Tibial nerve (tissue), 4 donors: ENCODE results near the gene PI4K2B.

Experiments
- EP300 ChIP-seq, 2 donors: sonication (generic); formaldehyde crosslinking; IDR thresholded peaks; one replicate each; pipeline ENCODE4 v1.6.1; 2017; ENCODE audit warnings: antibody characterized with exemption in 2 of 2, mild to moderate bottlenecking in 1 of 2
- POLR2A ChIP-seq, 2 donors: fragments of 450-650 bp; IDR thresholded peaks; one replicate each; pipeline ENCODE4 v1.6.1; 2017; ENCODE audit warnings: antibody characterized with exemption in 2 of 2, mild to moderate bottlenecking in 2 of 2, moderate library complexity in 2 of 2
- TF ChIP-seq, protein P1 (sequence below), 5 experiments: fragments of 200-600 bp in 3 of 5; fragments of 450-650 bp in 2 of 5; sonication (generic) in 3 of 5; IDR thresholded peaks; one replicate each; pipeline ENCODE4 v1.5.1; 2016 to 2019; ENCODE audit warnings: antibody characterized with exemption in 5 of 5, mild to moderate bottlenecking in 3 of 5, moderate library complexity in 2 of 5

DNA sequence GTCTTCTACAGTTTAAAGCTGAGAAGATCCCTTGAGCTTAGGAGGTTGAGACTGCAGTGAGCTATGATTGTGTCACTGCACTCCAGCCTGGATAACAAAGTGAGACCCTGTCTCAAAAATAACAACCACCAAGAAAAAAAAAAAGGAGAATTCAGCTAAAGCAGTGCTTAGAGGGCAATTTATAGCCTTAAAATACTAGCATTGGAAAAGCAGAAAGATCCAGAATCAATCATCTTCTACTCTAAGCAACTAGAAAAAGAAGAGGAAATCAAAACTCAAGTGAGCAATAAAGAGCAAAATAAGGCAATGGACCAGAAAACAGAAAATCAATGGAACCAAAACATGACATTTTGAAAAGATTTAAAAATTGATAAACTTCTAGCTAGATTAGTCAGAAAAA, 639 bp upstream of the PI4K2B start:
- TF ChIP-seq, protein P1, sequence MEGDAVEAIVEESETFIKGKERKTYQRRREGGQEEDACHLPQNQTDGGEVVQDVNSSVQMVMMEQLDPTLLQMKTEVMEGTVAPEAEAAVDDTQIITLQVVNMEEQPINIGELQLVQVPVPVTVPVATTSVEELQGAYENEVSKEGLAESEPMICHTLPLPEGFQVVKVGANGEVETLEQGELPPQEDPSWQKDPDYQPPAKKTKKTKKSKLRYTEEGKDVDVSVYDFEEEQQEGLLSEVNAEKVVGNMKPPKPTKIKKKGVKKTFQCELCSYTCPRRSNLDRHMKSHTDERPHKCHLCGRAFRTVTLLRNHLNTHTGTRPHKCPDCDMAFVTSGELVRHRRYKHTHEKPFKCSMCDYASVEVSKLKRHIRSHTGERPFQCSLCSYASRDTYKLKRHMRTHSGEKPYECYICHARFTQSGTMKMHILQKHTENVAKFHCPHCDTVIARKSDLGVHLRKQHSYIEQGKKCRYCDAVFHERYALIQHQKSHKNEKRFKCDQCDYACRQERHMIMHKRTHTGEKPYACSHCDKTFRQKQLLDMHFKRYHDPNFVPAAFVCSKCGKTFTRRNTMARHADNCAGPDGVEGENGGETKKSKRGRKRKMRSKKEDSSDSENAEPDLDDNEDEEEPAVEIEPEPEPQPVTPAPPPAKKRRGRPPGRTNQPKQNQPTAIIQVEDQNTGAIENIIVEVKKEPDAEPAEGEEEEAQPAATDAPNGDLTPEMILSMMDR (IDR thresholded peaks at IDR 0.05) = no peak
- TF ChIP-seq POLR2A (IDR thresholded peaks at IDR 0.05) = no peak
- no peak for TF ChIP-seq EP300 (IDR thresholded peaks at IDR 0.05)
